Measurements from ENCODE around the gene ADGRV1.
"Not testable (repeated sequence)": the region's sequence is repeated elsewhere in the genome, so short reads cannot be mapped to it uniquely, and the experiment has no call there.

ADGRV1 gene

GRCh38 chr5:90982576-90982975, 424.0 kb downstream of the ADGRV1 start:
- no peaks in the 10 kb centered on the region for H3K36me3 Mint-ChIP-seq (ENCODE audit: low read depth)
- DNase-seq (no peak), ATAC-seq (no peak)
- no peaks in the 10 kb centered on the region for H3K4me1 Mint-ChIP-seq
- H3K9me3 Mint-ChIP-seq: no peaks in the 10 kb centered on the region
- H3K4me3 Mint-ChIP-seq: no peak overlapping the region
- no peaks in the 10 kb centered on the region for H3K27me3 Mint-ChIP-seq
- no peak overlapping the region for H3K27ac Mint-ChIP-seq

GRCh38 chr5:90983148-90983547, 424.6 kb downstream of the ADGRV1 start:
- ATAC-seq (no peak), DNase-seq (no peak)
- no peak overlapping the region for H3K4me3 Mint-ChIP-seq
- no peaks in the 10 kb centered on the region for H3K4me1 Mint-ChIP-seq
- no peaks in the 10 kb centered on the region for H3K36me3 Mint-ChIP-seq (ENCODE audit: low read depth)
- no peak overlapping the region for H3K27ac Mint-ChIP-seq
- H3K9me3 Mint-ChIP-seq: no peaks in the 10 kb centered on the region
- peaks cover 2% of the 10 kb centered on the region for H3K27me3 Mint-ChIP-seq

GRCh38 chr5:90983711-90984124, 425.1 kb downstream of the ADGRV1 start:
- Mint-ChIP-seq H3K9me3 (no peaks in the 10 kb centered on the region), H3K27me3 (peaks cover 2% of the 10 kb centered on the region), H3K36me3 (ENCODE audit: low read depth) (no peaks in the 10 kb centered on the region), H3K27ac (no peak overlapping the region), H3K4me3 (no peak overlapping the region), H3K4me1 (no peaks in the 10 kb centered on the region)
- no peak for DNase-seq
- ATAC-seq: no peak

- no peak for DNase-seq
- H3K27ac Mint-ChIP-seq: no peak overlapping the region
- no peak overlapping the region for H3K4me3 Mint-ChIP-seq
- no peaks in the 10 kb centered on the region for H3K4me1 Mint-ChIP-seq
- no peaks in the 10 kb centered on the region for H3K9me3 Mint-ChIP-seq
- H3K36me3 Mint-ChIP-seq (ENCODE audit: low read depth): no peaks in the 10 kb centered on the region
- no peak for ATAC-seq
- peaks cover 2% of the 10 kb centered on the region for H3K27me3 Mint-ChIP-seq
These were observed 426.7 kb downstream of the ADGRV1 start for GRCh38 chr5:90985341-90985740.

- Mint-ChIP-seq H3K4me3 (no peak overlapping the region), H3K27ac (no peak overlapping the region), H3K9me3 (no peaks in the 10 kb centered on the region), H3K4me1 (no peaks in the 10 kb centered on the region), H3K27me3 (peaks cover 2% of the 10 kb centered on the region), H3K36me3 (ENCODE audit: low read depth) (no peaks in the 10 kb centered on the region)
- ATAC-seq (no peak), DNase-seq (no peak)
These were observed 429.1 kb downstream of the ADGRV1 start for GRCh38 chr5:90987726-90988125.

- Mint-ChIP-seq H3K9me3 (peaks cover 14% of the 10 kb centered on the region), H3K4me1 (no peaks in the 10 kb centered on the region), H3K4me3 (no peak overlapping the region), H3K36me3 (ENCODE audit: low read depth) (no peaks in the 10 kb centered on the region), H3K27me3 (peaks cover 2% of the 10 kb centered on the region), H3K27ac (no peak overlapping the region)
- ATAC-seq (no peak), DNase-seq (no peak)
These were observed 432.6 kb downstream of the ADGRV1 start for GRCh38 chr5:90991201-90991600.

GRCh38 chr5:90994796-90995195, 436.2 kb downstream of the ADGRV1 start:
- ATAC-seq (no peak), DNase-seq (no peak)
- Mint-ChIP-seq H3K4me3 (no peak overlapping the region), H3K4me1 (no peaks in the 10 kb centered on the region), H3K27me3 (no peaks in the 10 kb centered on the region), H3K9me3 (peaks cover 20% of the 10 kb centered on the region), H3K27ac (no peak overlapping the region), H3K36me3 (ENCODE audit: low read depth) (peaks cover 2% of the 10 kb centered on the region)

GRCh38 chr5:90996089-90996488, 437.5 kb downstream of the ADGRV1 start:
- peaks cover 20% of the 10 kb centered on the region for H3K9me3 Mint-ChIP-seq
- no peak for ATAC-seq
- H3K27me3 Mint-ChIP-seq: no peaks in the 10 kb centered on the region
- peaks cover 2% of the 10 kb centered on the region for H3K36me3 Mint-ChIP-seq (ENCODE audit: low read depth)
- no peak overlapping the region for H3K27ac Mint-ChIP-seq
- no peaks in the 10 kb centered on the region for H3K4me1 Mint-ChIP-seq
- DNase-seq: no peak
- no peak overlapping the region for H3K4me3 Mint-ChIP-seq

- DNase-seq: no peak
- no peak overlapping the region for H3K4me3 Mint-ChIP-seq
These were observed 438.5 kb downstream of the ADGRV1 start for GRCh38 chr5:90997082-90997481.

GRCh38 chr5:91000743-91001142, 442.1 kb downstream of the ADGRV1 start:
- DNase-seq (no peak), ATAC-seq (no peak)
- Mint-ChIP-seq H3K27me3 (peaks cover 3% of the 10 kb centered on the region), H3K27ac (no peak overlapping the region), H3K36me3 (ENCODE audit: low read depth) (peaks cover 2% of the 10 kb centered on the region), H3K4me3 (no peak overlapping the region), H3K9me3 (peaks cover 7% of the 10 kb centered on the region), H3K4me1 (no peaks in the 10 kb centered on the region)

More at GRCh38 chr5:90997082-90997481, 438.5 kb downstream of the ADGRV1 start:
- ATAC-seq: no peak
- Mint-ChIP-seq H3K4me1 (no peaks in the 10 kb centered on the region), H3K9me3 (peaks cover 20% of the 10 kb centered on the region), H3K27ac (no peak overlapping the region), H3K27me3 (no peaks in the 10 kb centered on the region), H3K36me3 (ENCODE audit: low read depth) (peaks cover 2% of the 10 kb centered on the region)

- Mint-ChIP-seq H3K4me3 (no peak overlapping the region), H3K27me3 (peaks cover 3% of the 10 kb centered on the region), H3K27ac (no peak overlapping the region), H3K9me3 (no peaks in the 10 kb centered on the region), H3K36me3 (ENCODE audit: low read depth) (no peaks in the 10 kb centered on the region), H3K4me1 (peaks cover 6% of the 10 kb centered on the region)
- ATAC-seq (no peak), DNase-seq (no peak)
These were observed 448.1 kb downstream of the ADGRV1 start for GRCh38 chr5:91006713-91007112.

GRCh38 chr5:91007251-91007650, 448.7 kb downstream of the ADGRV1 start:
- Mint-ChIP-seq H3K27ac (no peak overlapping the region), H3K9me3 (no peaks in the 10 kb centered on the region), H3K27me3 (peaks cover 3% of the 10 kb centered on the region), H3K36me3 (ENCODE audit: low read depth) (no peaks in the 10 kb centered on the region), H3K4me1 (peaks cover 6% of the 10 kb centered on the region), H3K4me3 (no peak overlapping the region)
- DNase-seq: no peak
- ATAC-seq: no peak

- no peaks in the 10 kb centered on the region for H3K36me3 Mint-ChIP-seq (ENCODE audit: low read depth)
- H3K27ac Mint-ChIP-seq: no peak overlapping the region
- no peaks in the 10 kb centered on the region for H3K9me3 Mint-ChIP-seq
- H3K27me3 Mint-ChIP-seq: peaks cover 3% of the 10 kb centered on the region
- peaks cover 6% of the 10 kb centered on the region for H3K4me1 Mint-ChIP-seq
- ATAC-seq: no peak
- H3K4me3 Mint-ChIP-seq: no peak overlapping the region
- DNase-seq: no peak
These were observed 449.3 kb downstream of the ADGRV1 start for GRCh38 chr5:91007780-91008402.

GRCh38 chr5:91010090-91010489, 451.5 kb downstream of the ADGRV1 start:
- H3K27me3 Mint-ChIP-seq: peaks cover 9% of the 10 kb centered on the region
- peaks cover 10% of the 10 kb centered on the region for H3K9me3 Mint-ChIP-seq
- H3K4me1 Mint-ChIP-seq: peaks cover 6% of the 10 kb centered on the region
- no peaks in the 10 kb centered on the region for H3K36me3 Mint-ChIP-seq (ENCODE audit: low read depth)
- ATAC-seq: no peak
- no peak overlapping the region for H3K27ac Mint-ChIP-seq
- no peak overlapping the region for H3K4me3 Mint-ChIP-seq
- no peak for DNase-seq

GRCh38 chr5:91011029-91011428, 452.4 kb downstream of the ADGRV1 start:
- Mint-ChIP-seq H3K27me3 (peaks cover 16% of the 10 kb centered on the region), H3K4me1 (peaks cover 6% of the 10 kb centered on the region), H3K27ac (no peak overlapping the region), H3K36me3 (ENCODE audit: low read depth) (no peaks in the 10 kb centered on the region), H3K4me3 (no peak overlapping the region), H3K9me3 (peaks cover 13% of the 10 kb centered on the region)
- DNase-seq (no peak), ATAC-seq (no peak)

- H3K4me3 Mint-ChIP-seq; ATAC-seq; H3K36me3 Mint-ChIP-seq (ENCODE audit: low read depth); H3K4me1 Mint-ChIP-seq; DNase-seq; H3K27ac Mint-ChIP-seq: not testable (repeated sequence)
- peaks cover 22% of the 10 kb centered on the region for H3K27me3 Mint-ChIP-seq
- peaks cover 13% of the 10 kb centered on the region for H3K9me3 Mint-ChIP-seq
These were observed 454.3 kb downstream of the ADGRV1 start for GRCh38 chr5:91012867-91013266.
